T-cell (primary cell): ENCODE results near the gene CD34. TPM values are rescaled to one million over a fixed set of nuclear protein-coding genes. Genes with fewer than 3 reads are reported as not detected.
"Not testable (repeated sequence)": the region's sequence is repeated elsewhere in the genome, so short reads cannot be mapped to it uniquely, and the experiment has no call there.

ENCODE experiments used
- ATAC-seq, 4 experiments: fragments of 200-7000 bp in 3 of 4; fragments of 150-1000 bp in 1 of 4; cut with Tn5 transposase; replicated peaks in 1 of 4; 1 replicate in 3 of 4; 2 replicates in 1 of 4; pipeline ENCODE4 v1.10.0; 2021; ENCODE audit warnings: moderate library complexity in 3 of 4, mild to moderate bottlenecking in 2 of 4, moderate number of reproducible peaks in 1 of 4
- CTCF ChIA-PET, 2 donors: fragments of 300-600 bp; sonication (Branson Sonifier 250); formaldehyde crosslinking; loops; one replicate each; lab custom pipeline; 2022; ENCODE audit warnings: antibody characterized with exemption in 2 of 2; lab: Charles Lee
- POLR2A ChIA-PET, 2 donors: fragments of 300-600 bp; sonication (Branson Sonifier 250); formaldehyde crosslinking; loops; one replicate each; lab custom pipeline; 2022; ENCODE audit warnings: antibody characterized with exemption in 2 of 2; lab: Charles Lee
- DNase-seq, 35 experiments: peaks; one replicate each; pipeline versions ENCODE4 v3.0.0 to v3.0.0-alpha.2; 2013 to 2023
- H3K27ac ChIP-seq: one replicate; pipeline ENCODE4 v1.5.1; 2013; ENCODE audit warnings: low read length
- H3K27me3 ChIP-seq, 2 experiments: replicated peaks in 1 of 2; 1 replicate in 1 of 2; 2 replicates in 1 of 2; pipeline versions ENCODE4 v1.6.1 to v1.7.0; 2013; ENCODE audit warnings: low read length in 1 of 2, mixed read lengths in 1 of 2; ENCODE audit not compliant: control insufficient read depth in 2 of 2, insufficient read depth in 2 of 2; ENCODE audit errors: extremely low read depth in 1 of 2
- H3K36me3 ChIP-seq, 2 donors: 1 replicate in 1 of 2; 2 replicates in 1 of 2; pipeline versions ENCODE4 v1.6.1 to v1.7.0; 2013; ENCODE audit warnings: low read length in 1 of 2; ENCODE audit not compliant: control insufficient read depth in 2 of 2, insufficient read depth in 1 of 2; ENCODE audit errors: extremely low read depth in 1 of 2
- H3K4me1 ChIP-seq, 2 experiments: 1 replicate in 1 of 2; 2 replicates in 1 of 2; pipeline versions ENCODE4 v1.6.1 to v1.7.0; 2013; ENCODE audit warnings: low read length in 2 of 2, mixed read lengths in 1 of 2; ENCODE audit not compliant: insufficient read depth in 2 of 2, control insufficient read depth in 1 of 2; ENCODE audit errors: extremely low read depth in 1 of 2
- H3K4me3 ChIP-seq, 2 donors: 1 replicate in 1 of 2; 2 replicates in 1 of 2; pipeline versions ENCODE4 v1.5.1 to v1.7.0; 2013; ENCODE audit warnings: mild to moderate bottlenecking in 2 of 2, low read length in 1 of 2, moderate library complexity in 1 of 2; ENCODE audit not compliant: control insufficient read depth in 1 of 2; ENCODE audit errors: extremely low read depth in 1 of 2
- H3K9me3 ChIP-seq: 2 replicates; pipeline ENCODE4 v1.7.0; 2013
- H3K27ac Mint-ChIP-seq, 2 donors: one replicate each; pipeline ENCODE4 v1.8.0; 2020 to 2021; ENCODE audit warnings: mild to moderate bottlenecking in 2 of 2, mixed read lengths in 2 of 2
- H3K27me3 Mint-ChIP-seq, 2 donors: one replicate each; pipeline ENCODE4 v1.8.0; 2021 to 2022; ENCODE audit warnings: mixed read lengths in 2 of 2
- H3K36me3 Mint-ChIP-seq: one replicate; pipeline ENCODE4 v1.8.0; 2021; ENCODE audit warnings: mixed read lengths
- H3K4me1 Mint-ChIP-seq, 3 donors: one replicate each; pipeline ENCODE4 v1.8.0; 2020 to 2022; ENCODE audit warnings: mixed read lengths in 3 of 3, mild to moderate bottlenecking in 1 of 3
- H3K4me3 Mint-ChIP-seq, 3 donors: one replicate each; pipeline ENCODE4 v1.8.0; 2020 to 2022; ENCODE audit warnings: mild to moderate bottlenecking in 3 of 3, mixed read lengths in 3 of 3, moderate library complexity in 3 of 3
- H3K9me3 Mint-ChIP-seq, 3 donors: one replicate each; pipeline ENCODE4 v1.8.0; 2020 to 2022; ENCODE audit warnings: mixed read lengths in 3 of 3
- WGBS: methylation state at CpG from one replicate; pipeline ENCODE4 v1.1.5; 2013; ENCODE audit warnings: missing lambda C conversion rate; ENCODE audit not compliant: insufficient coverage; 5-methylcytosine and 5-hydroxymethylcytosine counted together
- total RNA-seq, 35 experiments: library from RNA in 6 of 35; stranded (reverse) in 6 of 35; fragments of 120-200 nt in 1 of 35; gene quantifications; one replicate each; pipeline versions ENCODE4 v1.2.1 to v1.2.4 and lab custom pipeline; 2013 to 2026

CD34 gene
- total RNA-seq, 5 donors from 2014 or later (not counting 1 experiment from before 2014, with no cell fraction given) = 0.57 to 1.6 (median 0.83) TPM

- Histone ChIP-seq H3K9me3 (no peaks in the 10 kb centered on the region), H3K4me3 (no peak overlapping the region), H3K27me3 (no peaks in the 10 kb centered on the region), H3K27ac (no peak overlapping the region), H3K4me1 (peaks cover 11 to 13% of the 10 kb centered on the region in 2 experiments), H3K36me3 (no peaks in the 10 kb centered on the region)
- DNase-seq = no peak
- Mint-ChIP-seq H3K36me3 (no peaks in the 10 kb centered on the region), H3K4me1 (peaks cover 45 to 52% (median 47%) of the 10 kb centered on the region in 3 donors), H3K27me3 (no peaks in the 10 kb centered on the region), H3K9me3 (no peaks in the 10 kb centered on the region), H3K27ac (no peak overlapping the region), H3K4me3 (no peak overlapping the region)
- ChIA-PET POLR2A (no interaction called here), CTCF (interaction anchor here in 1 of 2 donors (1.2 kb wide), 1 partner anchor 8 kb away, joined by 3 read pairs; no protein-coding TSS in a partner anchor)
- WGBS = no CpG with 5 or more reads among the region's 1 CpG
- no peak for ATAC-seq
Observed at GRCh38 chr1:207878939-207879338, 32.0 kb downstream of the CD34 start.

GRCh38 chr1:207877914-207878313 lies 33.0 kb downstream of the CD34 start:
- H3K4me3 ChIP-seq, H3K9me3 ChIP-seq, H3K27ac ChIP-seq, H3K27me3 Mint-ChIP-seq, H3K27ac Mint-ChIP-seq, H3K36me3 ChIP-seq, H3K9me3 Mint-ChIP-seq, DNase-seq, H3K27me3 ChIP-seq, POLR2A ChIA-PET, H3K36me3 Mint-ChIP-seq, H3K4me3 Mint-ChIP-seq, ATAC-seq: not testable (repeated sequence)
- CTCF ChIA-PET = interaction anchor here in 1 of 2 donors (1.2 kb wide), 1 partner anchor 9 kb away, joined by 3 read pairs; no protein-coding TSS in a partner anchor
- H3K4me1 ChIP-seq = peaks cover 13 to 21% of the 10 kb centered on the region in 2 experiments
- WGBS = 83% methylated on average over 2 of the region's 5 CpGs
- H3K4me1 Mint-ChIP-seq = peaks cover 45 to 52% (median 47%) of the 10 kb centered on the region in 3 donors

DNA sequence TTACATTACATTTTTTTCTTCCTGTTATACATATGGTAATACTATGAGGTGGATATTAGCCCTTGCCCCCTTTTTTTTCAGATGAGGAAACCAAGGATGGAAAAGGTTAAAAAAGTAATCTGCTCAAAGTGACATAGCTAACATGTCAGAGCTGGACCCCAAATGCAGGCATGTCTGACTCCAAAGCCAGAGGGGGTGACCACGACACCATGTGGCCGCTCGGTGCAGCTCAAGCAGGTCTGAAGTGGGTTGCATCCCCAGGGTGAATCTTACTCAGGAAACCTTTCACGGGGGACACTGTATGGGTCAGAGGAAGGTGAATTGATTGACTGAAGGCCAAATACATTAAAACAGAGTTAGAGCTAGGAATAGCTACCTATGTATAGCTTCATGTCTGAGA lies 34.8 kb downstream of the CD34 start:
- H3K27ac Mint-ChIP-seq = peak overlapping the region in 1 of 2 donors; percentile 71
- peaks cover 50 to 58% (median 52%) of the 10 kb centered on the region in 3 donors for H3K4me1 Mint-ChIP-seq
- WGBS = 86% methylated on average over 3 of the region's 4 CpGs

DNA sequence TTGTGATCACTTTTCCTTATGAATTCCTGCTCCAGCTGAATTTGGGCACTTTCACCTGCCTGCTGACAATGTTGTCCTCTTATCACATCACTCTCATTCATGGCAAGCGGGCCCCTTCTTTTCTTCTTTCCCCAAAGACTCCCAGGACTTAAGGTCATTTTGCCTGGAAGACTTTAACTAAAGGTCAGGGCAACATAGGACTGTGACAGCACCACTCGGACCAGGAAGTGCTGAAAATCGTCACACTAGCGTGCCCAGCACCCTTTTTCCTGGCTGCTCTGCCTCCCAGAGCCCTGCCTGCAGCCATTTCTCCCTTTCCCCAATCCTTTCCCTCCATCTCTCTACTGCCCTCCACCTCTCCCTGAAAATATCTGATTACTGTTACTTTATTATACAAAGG lies 35.4 kb downstream of the CD34 start:
- peaks cover 56 to 64% (median 57%) of the 10 kb centered on the region in 3 donors for H3K4me1 Mint-ChIP-seq
- DNase-seq = no peak
- ChIA-PET CTCF (interaction anchor here (1.1 to 11.1 kb wide), 6 partner anchors 8 to 46 kb away, joined by 3 to 148 read pairs (median 6); no protein-coding TSS in a partner anchor), POLR2A (interaction anchor here in 1 of 2 donors (0.7 to 1.0 kb wide), 2 partner anchors 10 to 37 kb away, joined by 3 read pairs; no protein-coding TSS in a partner anchor)
- Histone ChIP-seq H3K36me3 (no peaks in the 10 kb centered on the region), H3K4me1 (peaks cover 9 to 31% of the 10 kb centered on the region in 2 experiments), H3K4me3 (no peak overlapping the region), H3K27me3 (no peaks in the 10 kb centered on the region), H3K27ac (no peak overlapping the region), H3K9me3 (no peaks in the 10 kb centered on the region)
- no peaks in the 10 kb centered on the region for H3K9me3 Mint-ChIP-seq
- no peak for ATAC-seq
- 81% methylated on average over 4 of the region's 4 CpGs for WGBS
- no peaks in the 10 kb centered on the region for H3K27me3 Mint-ChIP-seq
- no peaks in the 10 kb centered on the region for H3K36me3 Mint-ChIP-seq
- H3K4me3 Mint-ChIP-seq = no peak overlapping the region
- H3K27ac Mint-ChIP-seq = peak overlapping the region; percentile 47 to 71

More for the DNA sequence above, 34.8 kb downstream of the CD34 start:
- Histone ChIP-seq H3K4me3 (no peak overlapping the region), H3K4me1 (peaks cover 9 to 28% of the 10 kb centered on the region in 2 experiments), H3K9me3 (no peaks in the 10 kb centered on the region), H3K27me3 (no peaks in the 10 kb centered on the region), H3K27ac (no peak overlapping the region), H3K36me3 (no peaks in the 10 kb centered on the region)
- ATAC-seq (no peak), DNase-seq (no peak)
- H3K36me3 Mint-ChIP-seq = no peaks in the 10 kb centered on the region
- no peak overlapping the region for H3K4me3 Mint-ChIP-seq
- H3K9me3 Mint-ChIP-seq = no peaks in the 10 kb centered on the region
- ChIA-PET POLR2A (interaction anchor here in 1 of 2 donors (0.7 kb wide), 1 partner anchor 54 kb away, joined by 3 read pairs; no protein-coding TSS in a partner anchor), CTCF (interaction anchor here (0.6 to 11.1 kb wide), 10 partner anchors 8 to 1877 kb away, joined by 3 to 148 read pairs (median 4); no protein-coding TSS in a partner anchor)
- H3K27me3 Mint-ChIP-seq = no peaks in the 10 kb centered on the region

- ChIA-PET CTCF (interaction anchor here (0.6 to 11.1 kb wide), 12 partner anchors 8 to 823 kb away, joined by 3 to 148 read pairs (median 8); no protein-coding TSS in a partner anchor), POLR2A (interaction anchor here (0.9 to 1.1 kb wide), 3 partner anchors 11 to 50 kb away, joined by 3 to 7 read pairs (median 3); no protein-coding TSS in a partner anchor)
- Mint-ChIP-seq H3K36me3 (no peaks in the 10 kb centered on the region), H3K4me3 (peak overlapping the region; percentile 53 to 60 (median 58)), H3K27ac (peak overlapping the region; percentile 91 to 92), H3K9me3 (no peaks in the 10 kb centered on the region), H3K4me1 (peaks cover 66 to 73% (median 70%) of the 10 kb centered on the region in 3 donors), H3K27me3 (no peaks in the 10 kb centered on the region)
- H3K36me3 ChIP-seq = no peaks in the 10 kb centered on the region
- no peaks in the 10 kb centered on the region for H3K27me3 ChIP-seq
- peak overlapping the region; percentile 7 to 19 for H3K4me3 ChIP-seq
- no peaks in the 10 kb centered on the region for H3K9me3 ChIP-seq
- ATAC-seq (peak; percentile 23 to 56 (median 28)), DNase-seq (peak in 9 of 35 experiments; percentile 10 to 55 (median 20))
- 0% methylated on average over 2 of the region's 8 CpGs for WGBS
- peaks cover 10 to 46% of the 10 kb centered on the region in 2 experiments for H3K4me1 ChIP-seq
- peak overlapping the region; percentile 68 for H3K27ac ChIP-seq
Observed at GRCh38 chr1:207873055-207873890, 37.7 kb downstream of the CD34 start.

DNA sequence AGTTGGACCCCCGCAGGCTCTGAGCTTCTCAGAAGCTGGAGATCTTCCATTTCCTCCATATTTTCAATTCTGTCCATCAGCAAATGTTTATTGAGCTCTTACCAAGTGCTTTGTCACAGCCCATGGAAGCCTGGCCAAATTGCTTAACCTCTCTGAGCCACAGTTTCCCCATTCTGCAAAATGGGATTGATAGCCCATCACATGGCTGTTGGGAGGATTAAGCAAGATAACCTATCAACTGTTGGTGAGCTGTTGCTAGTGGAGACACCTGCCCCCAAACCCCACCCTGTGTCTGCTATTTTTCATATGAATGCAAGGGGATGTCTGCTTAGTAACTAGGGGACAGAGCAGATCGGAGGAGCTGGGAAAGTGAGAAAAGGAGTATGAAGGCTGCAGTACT lies 38.3 kb downstream of the CD34 start:
- H3K4me1 ChIP-seq = peaks cover 11 to 52% of the 10 kb centered on the region in 2 experiments
- no peaks in the 10 kb centered on the region for H3K36me3 Mint-ChIP-seq
- ChIA-PET CTCF (interaction anchor here (0.6 to 11.1 kb wide), 14 partner anchors 9 to 822 kb away, joined by 3 to 148 read pairs (median 8); no protein-coding TSS in a partner anchor), POLR2A (interaction anchor here (0.6 to 0.9 kb wide), 2 partner anchors 50 to 71 kb away, joined by 3 to 14 read pairs; no protein-coding TSS in a partner anchor)
- WGBS = 92% methylated on average over 2 of the region's 2 CpGs
- no peak overlapping the region for H3K4me3 ChIP-seq
- peak overlapping the region; percentile 53 to 60 (median 58) for H3K4me3 Mint-ChIP-seq
- ATAC-seq (no peak), DNase-seq (no peak)
- no peaks in the 10 kb centered on the region for H3K36me3 ChIP-seq
- H3K9me3 Mint-ChIP-seq = no peaks in the 10 kb centered on the region
- no peaks in the 10 kb centered on the region for H3K27me3 Mint-ChIP-seq
- H3K9me3 ChIP-seq = no peaks in the 10 kb centered on the region
- H3K27ac ChIP-seq = peak overlapping the region; percentile 68
- no peaks in the 10 kb centered on the region for H3K27me3 ChIP-seq
- peak overlapping the region; percentile 91 to 92 for H3K27ac Mint-ChIP-seq
- H3K4me1 Mint-ChIP-seq = peaks cover 69 to 77% (median 73%) of the 10 kb centered on the region in 3 donors
